ENCODE data around the gene HLF.
"Not testable (repeated sequence)": the region's sequence is repeated elsewhere in the genome, so short reads cannot be mapped to it uniquely, and the experiment has no call there.

Gene HLF

GRCh38 chr17:55314061-55314783 is 49.5 kb downstream of the HLF start:
- DNase-seq: no peak

- no peak for DNase-seq
These were observed 50.2 kb downstream of the HLF start for GRCh38 chr17:55314784-55315491.

GRCh38 chr17:55316499-55316898 is 51.7 kb downstream of the HLF start:
- no peak for DNase-seq

GRCh38 chr17:55317284-55317683 is 52.5 kb downstream of the HLF start:
- DNase-seq: no peak

GRCh38 chr17:55318081-55318480 is 53.3 kb downstream of the HLF start:
- no peak for DNase-seq

- no peak for DNase-seq
These were observed 54.1 kb downstream of the HLF start for GRCh38 chr17:55318715-55319487.

- no peak for DNase-seq
These were observed 55.3 kb downstream of the HLF start for GRCh38 chr17:55319933-55320593.

GRCh38 chr17:55320594-55321426 is 56.0 kb downstream of the HLF start:
- DNase-seq: no peak

GRCh38 chr17:55321427-55322060 is 56.8 kb downstream of the HLF start:
- no peak for DNase-seq

GRCh38 chr17:55322453-55322985 is 57.8 kb downstream of the HLF start:
- DNase-seq: no peak

- DNase-seq: no peak
These were observed 58.9 kb downstream of the HLF start for GRCh38 chr17:55323518-55324295.

- no peak for DNase-seq
These were observed 59.7 kb downstream of the HLF start for GRCh38 chr17:55324296-55324978.

- no peak for DNase-seq
These were observed 60.6 kb downstream of the HLF start for GRCh38 chr17:55325406-55325805.

- no peak for DNase-seq
These were observed 61.3 kb downstream of the HLF start for GRCh38 chr17:55326030-55326429.

GRCh38 chr17:55327225-55328088 is 62.7 kb downstream of the HLF start:
- no peak for DNase-seq

- DNase-seq: not testable (repeated sequence)
These were observed 63.8 kb downstream of the HLF start for GRCh38 chr17:55328514-55328913.

- no peak for DNase-seq
These were observed 65.7 kb downstream of the HLF start for GRCh38 chr17:55330344-55330933.

GRCh38 chr17:55332296-55333041 is 67.7 kb downstream of the HLF start:
- no peak for DNase-seq

All from NCI-H1417 treated with DMSO at 0.1 percent for 48 hours (cell line).